Measurements from ENCODE around the gene LMOD2.

LMOD2 gene

GRCh38 chr7:123652406-123652805, 3.3 kb upstream of the LMOD2 start:
- WGBS (ENCODE audit: extremely low coverage, insufficient coverage, low lambda C conversion rate), result no CpG with 5 or more reads among the region's 1 CpG

GRCh38 chr7:123653162-123653561, 2.5 kb upstream of the LMOD2 start:
- H2AK5ac ChIP-seq (ENCODE audit: low read length), result no peak overlapping the region
- no CpG with 5 or more reads among the region's 6 CpGs for WGBS (ENCODE audit: extremely low coverage, insufficient coverage, low lambda C conversion rate)

More at GRCh38 chr7:123652406-123652805, 3.3 kb upstream of the LMOD2 start:
- no peaks in the 10 kb centered on the region for H3K79me2 ChIP-seq (ENCODE audit: control insufficient read depth, insufficient read depth, low read length)
- no peaks in the 10 kb centered on the region for H3K79me1 ChIP-seq (ENCODE audit: low read length)
- no peak overlapping the region for H3K23ac ChIP-seq (ENCODE audit: low read length)
- H2AK5ac ChIP-seq (ENCODE audit: low read length), result no peak overlapping the region
- H3K4me1 ChIP-seq (ENCODE audit: control insufficient read depth, low read depth, low read length), result no peaks in the 10 kb centered on the region
- H4K8ac ChIP-seq (ENCODE audit: low read depth, low read length), result no peak overlapping the region
- no peak for DNase-seq
- H3K27me3 ChIP-seq (ENCODE audit: insufficient read depth, low read length, poor library complexity), result no peaks in the 10 kb centered on the region
- H3K4ac ChIP-seq (ENCODE audit: low read depth, low read length), result no peak overlapping the region
- no peak overlapping the region for H2BK15ac ChIP-seq (replicated peaks; ENCODE audit: low read depth)
- H3K36me3 ChIP-seq (ENCODE audit: control insufficient read depth, insufficient read depth, low read length), result no peaks in the 10 kb centered on the region
- H4K5ac ChIP-seq (ENCODE audit: low read length), result no peak overlapping the region
- no peak overlapping the region for H3K56ac ChIP-seq (ENCODE audit: low read length)
- no peak overlapping the region for H2BK120ac ChIP-seq (ENCODE audit: low read depth, low read length)
- H3K18ac ChIP-seq (ENCODE audit: low read length), result no peak overlapping the region
- no peak overlapping the region for H2BK5ac ChIP-seq (ENCODE audit: low read length)
- H3K27ac ChIP-seq (ENCODE audit: low read depth, low read length), result no peak overlapping the region
- no peak overlapping the region for H3K9ac ChIP-seq (ENCODE audit: low read length)
- H3K4me3 ChIP-seq (ENCODE audit: low read length), result no peak overlapping the region
- no peak overlapping the region for H3K4me2 ChIP-seq (ENCODE audit: low read length)

GRCh38 chr7:123656544-123657303, 1.1 kb downstream of the LMOD2 start:
- H3K4me2 ChIP-seq (ENCODE audit: low read length), result no peak overlapping the region
- no peak for DNase-seq
- WGBS (ENCODE audit: extremely low coverage, insufficient coverage, low lambda C conversion rate), result no CpG with 5 or more reads among the region's 6 CpGs
- no peak overlapping the region for H2BK15ac ChIP-seq (replicated peaks; ENCODE audit: low read depth)
- H3K79me2 ChIP-seq (ENCODE audit: control insufficient read depth, insufficient read depth, low read length), result no peaks in the 10 kb centered on the region
- no peak overlapping the region for H3K4ac ChIP-seq (ENCODE audit: low read depth, low read length)
- H3K4me3 ChIP-seq (ENCODE audit: low read length), result no peak overlapping the region
- no peaks in the 10 kb centered on the region for H3K36me3 ChIP-seq (ENCODE audit: control insufficient read depth, insufficient read depth, low read length)
- H3K4me1 ChIP-seq (ENCODE audit: control insufficient read depth, low read depth, low read length), result no peaks in the 10 kb centered on the region
- H2BK5ac ChIP-seq (ENCODE audit: low read length), result no peak overlapping the region
- H4K5ac ChIP-seq (ENCODE audit: low read length), result no peak overlapping the region
- no peak overlapping the region for H2AK5ac ChIP-seq (ENCODE audit: low read length)
- H3K18ac ChIP-seq (ENCODE audit: low read length), result no peak overlapping the region
- H3K27me3 ChIP-seq (ENCODE audit: insufficient read depth, low read length, poor library complexity), result no peaks in the 10 kb centered on the region
- no peak overlapping the region for H3K27ac ChIP-seq (ENCODE audit: low read depth, low read length)
- H2BK120ac ChIP-seq (ENCODE audit: low read depth, low read length), result no peak overlapping the region
- no peak overlapping the region for H3K9ac ChIP-seq (ENCODE audit: low read length)
- H3K56ac ChIP-seq (ENCODE audit: low read length), result no peak overlapping the region
- H4K8ac ChIP-seq (ENCODE audit: low read depth, low read length), result no peak overlapping the region
- no peaks in the 10 kb centered on the region for H3K79me1 ChIP-seq (ENCODE audit: low read length)
- H3K23ac ChIP-seq (ENCODE audit: low read length), result no peak overlapping the region

More at GRCh38 chr7:123653162-123653561, 2.5 kb upstream of the LMOD2 start:
- Histone ChIP-seq H3K4me3 (ENCODE audit: low read length) (no peak overlapping the region), H2BK5ac (ENCODE audit: low read length) (no peak overlapping the region), H3K27ac (ENCODE audit: low read depth, low read length) (no peak overlapping the region), H3K56ac (ENCODE audit: low read length) (no peak overlapping the region), H3K27me3 (ENCODE audit: insufficient read depth, low read length, poor library complexity) (no peaks in the 10 kb centered on the region), H3K4ac (ENCODE audit: low read depth, low read length) (peak overlapping the region; percentile 36), H2BK120ac (ENCODE audit: low read depth, low read length) (no peak overlapping the region), H3K4me1 (ENCODE audit: control insufficient read depth, low read depth, low read length) (no peaks in the 10 kb centered on the region), H3K4me2 (ENCODE audit: low read length) (no peak overlapping the region), H3K18ac (ENCODE audit: low read length) (no peak overlapping the region), H4K8ac (ENCODE audit: low read depth, low read length) (no peak overlapping the region), H3K79me1 (ENCODE audit: low read length) (no peaks in the 10 kb centered on the region), H3K23ac (ENCODE audit: low read length) (no peak overlapping the region), H4K5ac (ENCODE audit: low read length) (no peak overlapping the region), H2BK15ac (replicated peaks; ENCODE audit: low read depth) (no peak overlapping the region), H3K36me3 (ENCODE audit: control insufficient read depth, insufficient read depth, low read length) (no peaks in the 10 kb centered on the region), H3K79me2 (ENCODE audit: control insufficient read depth, insufficient read depth, low read length) (no peaks in the 10 kb centered on the region), H3K9ac (ENCODE audit: low read length) (no peak overlapping the region)
- DNase-seq, result no peak

- H3K27ac ChIP-seq (ENCODE audit: low read depth, low read length), result no peak overlapping the region
- no peak overlapping the region for H2BK120ac ChIP-seq (ENCODE audit: low read depth, low read length)
- no peak overlapping the region for H2AK5ac ChIP-seq (ENCODE audit: low read length)
- no peaks in the 10 kb centered on the region for H3K27me3 ChIP-seq (ENCODE audit: insufficient read depth, low read length, poor library complexity)
- H3K79me1 ChIP-seq (ENCODE audit: low read length), result no peaks in the 10 kb centered on the region
- H3K4me1 ChIP-seq (ENCODE audit: control insufficient read depth, low read depth, low read length), result no peaks in the 10 kb centered on the region
- DNase-seq, result no peak
- no peak overlapping the region for H3K9ac ChIP-seq (ENCODE audit: low read length)
- no peak overlapping the region for H3K4me3 ChIP-seq (ENCODE audit: low read length)
- H2BK15ac ChIP-seq (replicated peaks; ENCODE audit: low read depth), result no peak overlapping the region
- WGBS (ENCODE audit: extremely low coverage, insufficient coverage, low lambda C conversion rate), result no CpG with 5 or more reads among the region's 1 CpG
- no peak overlapping the region for H4K8ac ChIP-seq (ENCODE audit: low read depth, low read length)
- H3K4ac ChIP-seq (ENCODE audit: low read depth, low read length), result no peak overlapping the region
- no peak overlapping the region for H4K5ac ChIP-seq (ENCODE audit: low read length)
- no peak overlapping the region for H2BK5ac ChIP-seq (ENCODE audit: low read length)
- H3K4me2 ChIP-seq (ENCODE audit: low read length), result no peak overlapping the region
- H3K56ac ChIP-seq (ENCODE audit: low read length), result no peak overlapping the region
- H3K18ac ChIP-seq (ENCODE audit: low read length), result no peak overlapping the region
- no peak overlapping the region for H3K23ac ChIP-seq (ENCODE audit: low read length)
- no peaks in the 10 kb centered on the region for H3K36me3 ChIP-seq (ENCODE audit: control insufficient read depth, insufficient read depth, low read length)
- no peaks in the 10 kb centered on the region for H3K79me2 ChIP-seq (ENCODE audit: control insufficient read depth, insufficient read depth, low read length)
Measured at GRCh38 chr7:123657304-123657685, 1.6 kb downstream of the LMOD2 start.

GRCh38 chr7:123658023-123658422, 2.4 kb downstream of the LMOD2 start:
- H2AK5ac ChIP-seq (ENCODE audit: low read length), result no peak overlapping the region
- no peak overlapping the region for H3K23ac ChIP-seq (ENCODE audit: low read length)
- no peak overlapping the region for H3K18ac ChIP-seq (ENCODE audit: low read length)
- H2BK5ac ChIP-seq (ENCODE audit: low read length), result no peak overlapping the region
- H3K27ac ChIP-seq (ENCODE audit: low read depth, low read length), result no peak overlapping the region
- no peak overlapping the region for H2BK120ac ChIP-seq (ENCODE audit: low read depth, low read length)
- no peak overlapping the region for H3K9ac ChIP-seq (ENCODE audit: low read length)
- H3K4ac ChIP-seq (ENCODE audit: low read depth, low read length), result no peak overlapping the region
- H3K4me3 ChIP-seq (ENCODE audit: low read length), result no peak overlapping the region
- no CpG with 5 or more reads among the region's 6 CpGs for WGBS (ENCODE audit: extremely low coverage, insufficient coverage, low lambda C conversion rate)
- no peak overlapping the region for H3K56ac ChIP-seq (ENCODE audit: low read length)
- H3K36me3 ChIP-seq (ENCODE audit: control insufficient read depth, insufficient read depth, low read length), result no peaks in the 10 kb centered on the region
- DNase-seq, result no peak
- no peak overlapping the region for H4K5ac ChIP-seq (ENCODE audit: low read length)
- H3K27me3 ChIP-seq (ENCODE audit: insufficient read depth, low read length, poor library complexity), result no peaks in the 10 kb centered on the region
- H3K4me2 ChIP-seq (ENCODE audit: low read length), result no peak overlapping the region
- no peaks in the 10 kb centered on the region for H3K79me2 ChIP-seq (ENCODE audit: control insufficient read depth, insufficient read depth, low read length)
- no peaks in the 10 kb centered on the region for H3K79me1 ChIP-seq (ENCODE audit: low read length)
- H4K8ac ChIP-seq (ENCODE audit: low read depth, low read length), result no peak overlapping the region
- no peaks in the 10 kb centered on the region for H3K4me1 ChIP-seq (ENCODE audit: control insufficient read depth, low read depth, low read length)
- H2BK15ac ChIP-seq (replicated peaks; ENCODE audit: low read depth), result no peak overlapping the region
